A673 (cell line): Measurements from ENCODE around the gene PARP4. TPM values are rescaled to one million over a fixed set of nuclear protein-coding genes. Genes with fewer than 3 reads are reported as not detected.

Experiments used
- BruUV-seq: library from RNA; stranded (reverse); fragments of 400-500 nt; replicated peaks from 2 replicates; lab custom pipeline; 2021; lab: Mats Ljungman, UMichigan
- CTCF ChIA-PET: fragments of 300-600 bp; sonication (Branson Sonifier 250); formaldehyde crosslinking; loops from one replicate; lab custom pipeline; 2022; ENCODE audit warnings: antibody characterized with exemption; lab: Charles Lee
- POLR2A ChIA-PET: fragments of 300-600 bp; sonication (Branson Sonifier 250); formaldehyde crosslinking; loops from one replicate; lab custom pipeline; 2022; ENCODE audit warnings: antibody characterized with exemption; ENCODE audit not compliant: low non-redundant PET; lab: Charles Lee
- DNase-seq: peaks from one replicate; pipeline ENCODE4 v3.0.0-alpha.2; 2015; ENCODE audit warnings: low spot score
- H3K27ac ChIP-seq: fragments of 200-600 bp; sonication (generic); 2 replicates; pipeline ENCODE4 v1.5.1; 2016; ENCODE audit warnings: mixed run types, low read depth, mild to moderate bottlenecking, mixed read lengths, antibody characterized with exemption, low read length; ENCODE audit not compliant: poor library complexity, severe bottlenecking
- H3K27me3 ChIP-seq: fragments of 200-600 bp; sonication (generic); replicated peaks from 2 replicates; pipeline ENCODE4 v1.6.1; 2017; ENCODE audit warnings: mixed run types, low read depth, mild to moderate bottlenecking, mixed read lengths, antibody characterized with exemption, low read length; ENCODE audit not compliant: insufficient read depth, poor library complexity
- H3K36me3 ChIP-seq: fragments of 200-600 bp; sonication (generic); 2 replicates; pipeline ENCODE4 v1.6.1; 2016; ENCODE audit warnings: mixed run types, mild to moderate bottlenecking, mixed read lengths, antibody characterized with exemption, low read length; ENCODE audit not compliant: insufficient read depth, poor library complexity, severe bottlenecking
- H3K4me1 ChIP-seq: fragments of 200-600 bp; sonication (generic); 2 replicates; pipeline ENCODE4 v1.6.1; 2017; ENCODE audit warnings: mixed run types, mild to moderate bottlenecking, mixed read lengths, antibody characterized with exemption, low read length; ENCODE audit not compliant: insufficient read depth, poor library complexity, severe bottlenecking
- H3K4me3 ChIP-seq: fragments of 200-600 bp; sonication (generic); 2 replicates; pipeline ENCODE4 v1.5.1; 2016; ENCODE audit warnings: low read depth, mixed run types, mild to moderate bottlenecking, mixed read lengths, low read length; ENCODE audit not compliant: poor library complexity, severe bottlenecking
- H3K9me3 ChIP-seq: fragments of 200-600 bp; sonication (generic); 2 replicates; pipeline ENCODE4 v1.6.1; 2016; ENCODE audit warnings: mixed run types, low read depth, mild to moderate bottlenecking, mixed read lengths, antibody characterized with exemption, low read length; ENCODE audit not compliant: poor library complexity, severe bottlenecking
- EZH2 ChIP-seq: fragments of 200-600 bp; sonication (generic); IDR thresholded peaks from 2 replicates; pipeline ENCODE4 v1.6.1; 2017; ENCODE audit warnings: borderline replicate concordance, low read depth, mild to moderate bottlenecking, mixed read lengths, antibody characterized with exemption, low read length; ENCODE audit not compliant: poor library complexity, severe bottlenecking
- intact Hi-C: fragments of 100-400 bp; cut with micrococcal nuclease; formaldehyde crosslinking; loops from one replicate; pipeline ENCODE4 v1.10.0; 2022; ENCODE audit not compliant: unreplicated experiment
- total RNA-seq: library from RNA; stranded (reverse); gene quantifications from 2 replicates; pipeline ENCODE4 v1.2.3, GENCODE V29; 2021
- TF ChIP-seq, protein P1 (sequence below): fragments of 300-800, 200-600 bp; sonication (generic); conservative IDR thresholded peaks from 2 replicates; pipeline ENCODE4 v1.5.1; 2017; ENCODE audit warnings: low read depth, mild to moderate bottlenecking, antibody characterized with exemption, low read length, moderate library complexity, mixed read lengths

The PARP4 gene
- total RNA-seq, 1 experiment from 2014 or later = 66.8 TPM

DNA sequence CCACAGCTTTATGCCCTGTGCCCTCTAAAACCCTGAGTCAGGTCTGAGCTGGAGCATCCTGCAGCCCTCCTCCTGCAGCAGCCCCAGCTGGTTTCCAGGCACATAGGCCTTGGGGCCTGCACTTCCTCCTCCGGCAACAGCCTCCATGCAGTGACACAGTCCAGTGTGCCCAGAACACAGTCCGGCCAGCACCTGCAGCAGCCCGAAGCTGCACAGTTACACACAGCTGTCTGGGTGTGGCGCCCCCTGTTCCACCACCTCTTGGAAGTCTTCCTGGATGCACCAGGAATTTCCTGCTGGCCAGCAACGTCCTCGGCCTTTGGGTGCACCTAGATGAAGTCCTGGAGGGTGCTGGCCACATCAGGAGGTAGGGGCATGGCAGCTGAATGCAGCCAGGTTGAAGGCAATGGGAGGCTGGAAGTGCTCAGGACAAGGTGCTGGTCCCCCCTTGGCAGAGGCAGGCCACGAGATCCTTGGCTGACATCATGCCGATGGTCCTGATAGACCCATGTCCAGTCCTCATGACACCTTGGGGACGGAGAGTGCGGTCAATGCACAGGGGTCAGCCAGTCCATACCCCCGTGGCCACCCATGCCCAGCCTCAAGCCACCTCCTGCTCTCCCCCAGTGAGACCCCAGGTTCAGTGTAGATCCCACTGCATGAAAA is 27.1 kb upstream of the PARP4 start:
- ChIA-PET CTCF (no interaction called here), POLR2A (no interaction called here)
- TF ChIP-seq EZH2 = no peak
- TF ChIP-seq, protein P1, sequence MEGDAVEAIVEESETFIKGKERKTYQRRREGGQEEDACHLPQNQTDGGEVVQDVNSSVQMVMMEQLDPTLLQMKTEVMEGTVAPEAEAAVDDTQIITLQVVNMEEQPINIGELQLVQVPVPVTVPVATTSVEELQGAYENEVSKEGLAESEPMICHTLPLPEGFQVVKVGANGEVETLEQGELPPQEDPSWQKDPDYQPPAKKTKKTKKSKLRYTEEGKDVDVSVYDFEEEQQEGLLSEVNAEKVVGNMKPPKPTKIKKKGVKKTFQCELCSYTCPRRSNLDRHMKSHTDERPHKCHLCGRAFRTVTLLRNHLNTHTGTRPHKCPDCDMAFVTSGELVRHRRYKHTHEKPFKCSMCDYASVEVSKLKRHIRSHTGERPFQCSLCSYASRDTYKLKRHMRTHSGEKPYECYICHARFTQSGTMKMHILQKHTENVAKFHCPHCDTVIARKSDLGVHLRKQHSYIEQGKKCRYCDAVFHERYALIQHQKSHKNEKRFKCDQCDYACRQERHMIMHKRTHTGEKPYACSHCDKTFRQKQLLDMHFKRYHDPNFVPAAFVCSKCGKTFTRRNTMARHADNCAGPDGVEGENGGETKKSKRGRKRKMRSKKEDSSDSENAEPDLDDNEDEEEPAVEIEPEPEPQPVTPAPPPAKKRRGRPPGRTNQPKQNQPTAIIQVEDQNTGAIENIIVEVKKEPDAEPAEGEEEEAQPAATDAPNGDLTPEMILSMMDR = no peak

DNA sequence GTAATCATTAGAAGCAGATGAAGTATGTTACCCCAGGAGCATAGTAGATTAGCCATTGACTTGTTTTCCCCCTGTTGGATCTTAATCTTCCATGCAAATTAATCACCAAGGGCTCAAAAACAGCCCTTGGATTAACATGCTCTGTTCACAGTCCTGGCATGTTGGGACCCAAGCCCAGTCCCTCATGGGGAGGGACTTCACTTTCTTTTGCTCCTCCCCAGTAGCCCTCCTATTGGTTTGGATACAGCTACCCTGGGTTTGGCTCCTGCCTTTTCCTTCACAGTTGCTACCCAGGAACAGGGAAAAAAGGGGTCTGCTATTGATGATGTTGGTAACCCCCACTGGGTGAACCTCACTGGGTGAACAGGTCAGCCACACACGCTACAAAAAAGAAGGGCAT is 16.9 kb upstream of the PARP4 start:
- H3K4me1 ChIP-seq = no peaks in the 10 kb centered on the region
- no TSS peak for BruUV-seq
- no peaks in the 10 kb centered on the region for H3K9me3 ChIP-seq
- intact Hi-C loops = no loop called here
- no peak overlapping the region for H3K4me3 ChIP-seq
- H3K36me3 ChIP-seq = no peaks in the 10 kb centered on the region
- POLR2A ChIA-PET = no interaction called here
- peaks cover 6% of the 10 kb centered on the region for H3K27me3 ChIP-seq
- TF ChIP-seq, protein P1 = no peak
- no peak for TF ChIP-seq EZH2
- H3K27ac ChIP-seq = no peak overlapping the region
- no peak for DNase-seq
- CTCF ChIA-PET = no interaction called here

More for the DNA sequence above, 27.1 kb upstream of the PARP4 start:
- peaks cover 29% of the 10 kb centered on the region for H3K27me3 ChIP-seq
- no peaks in the 10 kb centered on the region for H3K9me3 ChIP-seq
- H3K36me3 ChIP-seq = no peaks in the 10 kb centered on the region
- no peak overlapping the region for H3K27ac ChIP-seq
- intact Hi-C loops = no loop called here
- BruUV-seq = no TSS peak
- H3K4me3 ChIP-seq = no peak overlapping the region
- peaks cover 5% of the 10 kb centered on the region for H3K4me1 ChIP-seq
- no peak for DNase-seq

DNA sequence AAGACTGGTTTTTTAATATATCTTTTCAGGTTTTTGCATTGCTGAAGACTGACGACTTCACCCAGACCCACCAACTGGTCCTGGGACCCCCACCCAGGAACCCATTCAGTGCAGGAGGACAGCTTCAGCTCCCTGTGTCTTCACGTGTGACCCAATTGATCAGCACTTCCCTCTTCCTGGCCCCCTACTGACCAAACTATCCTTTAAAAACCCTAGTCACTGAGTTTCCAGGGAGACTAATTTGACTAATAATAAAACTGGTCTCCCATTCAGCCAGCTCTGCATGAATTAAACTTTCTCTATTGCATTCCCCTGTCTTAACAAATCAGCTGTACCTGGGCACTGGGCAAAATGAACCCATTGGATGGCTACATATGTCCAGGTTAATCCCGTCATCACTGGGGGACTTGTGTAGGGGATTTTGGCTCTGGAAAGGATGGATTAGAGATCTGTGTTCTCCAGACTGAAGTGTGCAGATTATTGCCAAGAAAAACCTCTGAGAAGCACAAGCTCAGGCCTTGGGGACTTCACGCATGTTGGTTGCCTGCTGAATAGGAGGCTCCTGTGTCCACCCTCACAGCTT is 16.3 kb upstream of the PARP4 start:
- Histone ChIP-seq H3K4me3 (no peak overlapping the region), H3K27me3 (peaks cover 6% of the 10 kb centered on the region), H3K36me3 (no peaks in the 10 kb centered on the region), H3K9me3 (no peaks in the 10 kb centered on the region), H3K27ac (no peak overlapping the region), H3K4me1 (no peaks in the 10 kb centered on the region)
- intact Hi-C loops = no loop called here
- TF ChIP-seq EZH2 = no peak
- TF ChIP-seq, protein P1 = no peak
- no TSS peak for BruUV-seq
- no peak for DNase-seq
- CTCF ChIA-PET = interaction anchor here (0.6 kb wide), 1 partner anchor 123 kb away, joined by 5 read pairs; no protein-coding TSS in a partner anchor
- POLR2A ChIA-PET = no interaction called here
